Left lung (tissue), 10 donors: ENCODE measurements around the gene TAMM41. TPM values are rescaled to one million over a fixed set of nuclear protein-coding genes. Genes with fewer than 3 reads are reported as not detected.
A peak's percentile ranks its signal among the peaks of the same experiment; 100 is the strongest.

Experiments
- ATAC-seq: fragments of 200-7000 bp; cut with Tn5 transposase; one replicate; pipeline ENCODE4 v1.9.1; 2020; ENCODE audit warnings: moderate library complexity
- DNase-seq, 4 donors: peaks; one replicate each; pipeline ENCODE4 v3.0.0-alpha.2; 2013 to 2020
- H3K27ac ChIP-seq, 2 donors: fragments of 200-600 bp; sonication (generic) in 1 of 2; one replicate each; pipeline versions ENCODE4 v1.5.0 to v1.8.0; 2020 to 2021
- H3K27me3 ChIP-seq, 2 donors: fragments of 200-600 bp; sonication (generic) in 1 of 2; one replicate each; pipeline versions ENCODE4 v1.5.0 to v1.8.0; 2020 to 2021
- H3K36me3 ChIP-seq, 2 donors: fragments of 200-600 bp; sonication (generic) in 1 of 2; one replicate each; pipeline versions ENCODE4 v1.5.0 to v1.8.0; 2020 to 2021
- H3K4me1 ChIP-seq, 2 donors: fragments of 200-600 bp; one replicate each; pipeline ENCODE4 v1.8.0; 2021
- H3K4me3 ChIP-seq, 2 donors: fragments of 200-600 bp; sonication (generic) in 1 of 2; one replicate each; pipeline versions ENCODE4 v1.5.0 to v1.8.0; 2020 to 2021; ENCODE audit warnings: mild to moderate bottlenecking in 1 of 2
- H3K9me3 ChIP-seq, 2 donors: fragments of 200-600 bp; sonication (generic) in 1 of 2; one replicate each; pipeline versions ENCODE4 v1.5.0 to v1.8.0; 2020 to 2021
- intact Hi-C, 2 donors: fragments of 100-400 bp; cut with DNase I; formaldehyde crosslinking; loops; one replicate each; pipeline versions ENCODE4 v1.11.2 to v1.14.2; 2022
- polyA plus RNA-seq, 6 donors: library from polyadenylated mRNA; unstranded; fragments of 120-200 nt; gene quantifications; one replicate each; pipeline ENCODE4 v1.2.1, GENCODE V29; 2013; ENCODE audit not compliant: insufficient read length in 6 of 6
- total RNA-seq, 2 donors: library from RNA; stranded (reverse); fragmentation: NEBNext Ultra II Directional; extraction: Animal tissue kit (Norgen Biotek cat#: 25700); gene quantifications; one replicate each; pipeline ENCODE4 v1.2.1, GENCODE V29; 2021
- TF ChIP-seq, protein P1 (sequence below), 2 donors: fragments of 200-600 bp; sonication (generic) in 1 of 2; IDR thresholded peaks; one replicate each; pipeline versions ENCODE4 v1.5.0 to v1.8.0; 2021; ENCODE audit warnings: antibody characterized with exemption in 2 of 2
- donor health status: DM: no; HTN: yes; CAD: no.
- donor health status: DM: no; HTN: no; CAD: no.

Gene TAMM41
- total and polyA plus RNA-seq, 8 donors = 13.9 to 29.4 (median 21.5) TPM

DNA sequence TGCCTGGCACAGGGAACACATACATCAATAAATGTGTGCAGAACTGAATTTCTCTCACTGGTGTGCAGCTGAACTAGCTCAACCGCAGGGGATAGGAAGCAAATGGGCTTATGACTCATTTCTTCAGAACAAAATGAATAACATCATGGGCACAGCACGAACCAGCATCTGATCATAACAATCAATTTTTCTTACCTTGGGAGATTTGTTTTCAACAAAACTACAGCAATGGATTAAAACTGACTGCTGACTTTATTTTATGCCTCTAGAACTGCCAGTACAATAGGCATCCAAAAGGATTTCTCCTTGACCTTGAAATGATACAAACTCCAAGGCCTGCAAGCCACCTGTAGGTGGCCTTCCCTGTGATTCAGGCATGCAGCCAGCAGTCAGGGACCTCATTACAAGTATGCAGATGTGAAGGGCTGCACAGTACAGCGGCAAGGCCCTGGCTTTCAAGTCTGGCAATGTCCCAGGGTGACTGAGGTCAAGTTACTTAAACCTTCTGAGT is 26.1 kb downstream of the TAMM41 start:
- H3K4me3 ChIP-seq = no peak overlapping the region
- ATAC-seq (peak; percentile 77), DNase-seq (peak in 1 of 4 donors; percentile 51)
- no peaks in the 10 kb centered on the region for H3K27me3 ChIP-seq
- no peaks in the 10 kb centered on the region for H3K4me1 ChIP-seq
- H3K27ac ChIP-seq = no peak overlapping the region
- peaks cover 0 to 78% of the 10 kb centered on the region in 2 donors for H3K36me3 ChIP-seq
- intact Hi-C loops = no loop called here
- H3K9me3 ChIP-seq = no peaks in the 10 kb centered on the region
- TF ChIP-seq, protein P1, sequence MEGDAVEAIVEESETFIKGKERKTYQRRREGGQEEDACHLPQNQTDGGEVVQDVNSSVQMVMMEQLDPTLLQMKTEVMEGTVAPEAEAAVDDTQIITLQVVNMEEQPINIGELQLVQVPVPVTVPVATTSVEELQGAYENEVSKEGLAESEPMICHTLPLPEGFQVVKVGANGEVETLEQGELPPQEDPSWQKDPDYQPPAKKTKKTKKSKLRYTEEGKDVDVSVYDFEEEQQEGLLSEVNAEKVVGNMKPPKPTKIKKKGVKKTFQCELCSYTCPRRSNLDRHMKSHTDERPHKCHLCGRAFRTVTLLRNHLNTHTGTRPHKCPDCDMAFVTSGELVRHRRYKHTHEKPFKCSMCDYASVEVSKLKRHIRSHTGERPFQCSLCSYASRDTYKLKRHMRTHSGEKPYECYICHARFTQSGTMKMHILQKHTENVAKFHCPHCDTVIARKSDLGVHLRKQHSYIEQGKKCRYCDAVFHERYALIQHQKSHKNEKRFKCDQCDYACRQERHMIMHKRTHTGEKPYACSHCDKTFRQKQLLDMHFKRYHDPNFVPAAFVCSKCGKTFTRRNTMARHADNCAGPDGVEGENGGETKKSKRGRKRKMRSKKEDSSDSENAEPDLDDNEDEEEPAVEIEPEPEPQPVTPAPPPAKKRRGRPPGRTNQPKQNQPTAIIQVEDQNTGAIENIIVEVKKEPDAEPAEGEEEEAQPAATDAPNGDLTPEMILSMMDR (IDR thresholded peaks at IDR 0.05) = no peak

DNA sequence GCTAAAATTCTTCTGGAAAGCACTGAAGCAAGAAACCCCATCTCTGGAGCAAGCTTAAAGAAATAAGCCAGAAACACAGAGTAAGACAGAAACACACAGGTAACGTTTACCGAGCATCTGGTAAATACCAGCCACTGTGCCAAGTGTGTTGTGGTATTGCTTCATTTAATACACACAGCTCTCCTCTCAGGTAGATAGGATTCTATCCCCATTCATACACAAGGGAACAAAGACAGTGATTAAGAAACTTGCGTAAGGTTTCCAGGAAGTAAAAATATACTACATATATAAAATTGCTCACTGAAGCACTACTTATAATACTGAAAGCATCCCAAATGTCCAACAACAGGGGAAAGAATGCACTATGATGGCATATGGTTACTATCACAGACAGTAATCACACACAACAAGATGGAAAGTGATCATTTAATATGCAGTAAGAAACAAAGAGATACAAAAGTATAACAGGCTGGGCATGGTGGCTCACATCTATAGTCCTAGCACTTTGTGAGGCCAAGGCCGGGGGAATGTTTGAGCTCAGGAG is 27.5 kb downstream of the TAMM41 start:
- intact Hi-C loops = no loop called here
- peak in 1 of 4 donors; percentile 34 for DNase-seq

DNA sequence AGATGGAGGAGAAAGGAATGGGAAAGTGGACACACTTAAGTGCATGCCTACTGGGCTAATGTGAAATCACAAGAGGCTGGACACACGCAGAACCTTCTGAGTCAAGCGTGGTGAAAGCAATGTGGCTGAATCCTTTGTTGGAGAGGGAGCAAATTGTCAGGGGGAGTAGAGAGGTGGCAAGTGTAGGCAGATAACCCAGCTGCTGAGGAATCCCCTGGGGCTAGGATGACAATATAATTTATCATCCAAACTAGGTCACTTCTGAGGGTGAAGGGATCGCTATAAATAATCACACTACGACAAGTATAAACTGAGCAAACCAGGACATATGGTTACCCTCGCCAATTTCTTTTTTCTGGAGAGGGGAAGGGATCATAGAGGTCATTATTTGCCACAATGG is 28.7 kb downstream of the TAMM41 start:
- Histone ChIP-seq H3K4me3 (no peak overlapping the region), H3K27me3 (no peaks in the 10 kb centered on the region), H3K27ac (no peak overlapping the region), H3K9me3 (no peaks in the 10 kb centered on the region), H3K36me3 (peaks cover 0 to 66% of the 10 kb centered on the region in 2 donors), H3K4me1 (no peaks in the 10 kb centered on the region)
- ATAC-seq = no peak
- TF ChIP-seq, protein P1 (IDR thresholded peaks at IDR 0.05) = no peak
- intact Hi-C loops = no loop called here
- DNase-seq = no peak

More for the DNA sequence above, 27.5 kb downstream of the TAMM41 start:
- no peak overlapping the region for H3K27ac ChIP-seq
- peaks cover 0 to 71% of the 10 kb centered on the region in 2 donors for H3K36me3 ChIP-seq
- H3K4me1 ChIP-seq = no peaks in the 10 kb centered on the region
- no peak overlapping the region for H3K4me3 ChIP-seq
- no peak for ATAC-seq
- H3K27me3 ChIP-seq = no peaks in the 10 kb centered on the region
- H3K9me3 ChIP-seq = no peaks in the 10 kb centered on the region
- TF ChIP-seq, protein P1 (IDR thresholded peaks at IDR 0.05) = no peak

DNA sequence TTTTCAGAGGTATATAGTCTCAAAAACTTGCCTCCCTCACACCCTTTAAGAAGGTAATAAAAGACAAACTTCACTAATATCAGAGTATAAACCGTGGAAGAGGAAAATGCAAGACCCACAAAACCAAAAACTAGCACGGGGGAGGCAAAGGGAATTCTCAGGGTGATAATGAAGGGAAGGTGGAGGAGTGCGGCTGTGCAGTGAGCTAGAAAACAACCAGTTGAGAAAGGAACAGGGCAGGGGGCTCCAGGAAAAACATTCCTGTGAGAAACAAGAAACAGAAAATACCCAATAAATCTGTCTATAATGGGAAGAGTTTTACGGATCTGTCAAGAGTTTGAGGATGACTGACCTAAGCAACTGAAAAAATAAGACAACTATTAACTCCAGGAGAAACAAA is 31.6 kb downstream of the TAMM41 start:
- DNase-seq (no peak), ATAC-seq (no peak)
- H3K9me3 ChIP-seq = no peaks in the 10 kb centered on the region
- H3K27me3 ChIP-seq = no peaks in the 10 kb centered on the region
- peaks cover 0 to 56% of the 10 kb centered on the region in 2 donors for H3K36me3 ChIP-seq
- TF ChIP-seq, protein P1 (IDR thresholded peaks at IDR 0.05) = no peak
- no peak overlapping the region for H3K4me3 ChIP-seq
- intact Hi-C loops = no loop called here
- H3K4me1 ChIP-seq = no peaks in the 10 kb centered on the region
- no peak overlapping the region for H3K27ac ChIP-seq

DNA sequence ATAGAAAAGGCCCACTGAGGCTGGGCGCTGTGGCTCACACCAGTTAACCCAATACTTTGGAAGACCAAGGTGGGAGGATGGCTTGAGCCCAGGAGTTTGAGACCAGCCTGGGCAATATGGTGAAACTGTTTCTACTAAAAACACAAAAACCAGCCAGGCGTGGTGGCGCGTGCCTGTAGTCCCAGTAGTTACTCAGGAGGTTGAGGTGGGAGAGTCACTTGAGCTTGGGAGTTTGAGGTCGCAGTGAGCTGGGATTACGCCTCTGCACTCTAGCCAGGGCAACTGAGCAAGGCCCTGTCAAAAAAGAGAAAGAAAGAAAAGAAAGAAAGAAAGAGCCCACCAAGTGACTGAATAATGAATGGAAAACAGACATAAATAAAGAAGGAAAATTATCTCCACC is 32.0 kb downstream of the TAMM41 start:
- intact Hi-C loops = no loop called here
- TF ChIP-seq, protein P1 (IDR thresholded peaks at IDR 0.05) = no peak
- Histone ChIP-seq H3K27me3 (no peaks in the 10 kb centered on the region), H3K36me3 (peaks cover 0 to 54% of the 10 kb centered on the region in 2 donors), H3K4me1 (no peaks in the 10 kb centered on the region), H3K4me3 (no peak overlapping the region), H3K27ac (no peak overlapping the region), H3K9me3 (no peaks in the 10 kb centered on the region)
- no peak for ATAC-seq
- DNase-seq = no peak
